ENCODE results near the gene CTU2.

The CTU2 gene

GRCh38 chr16:88715312-88716190 lies 9.2 kb downstream of the CTU2 start:
- no peak for FAIRE-seq

GRCh38 chr16:88716201-88716600 lies 9.9 kb downstream of the CTU2 start:
- FAIRE-seq = no peak

- no peak for FAIRE-seq
These were observed 10.3 kb downstream of the CTU2 start for GRCh38 chr16:88716601-88717001.

- no peak for FAIRE-seq
These were observed 11.9 kb downstream of the CTU2 start for GRCh38 chr16:88718178-88718577.

- no peak for FAIRE-seq
These were observed 13.1 kb downstream of the CTU2 start for GRCh38 chr16:88719267-88719932.

- FAIRE-seq = no peak
These were observed 13.6 kb downstream of the CTU2 start for GRCh38 chr16:88719933-88720296.

- no peak for FAIRE-seq
These were observed 14.2 kb downstream of the CTU2 start for GRCh38 chr16:88720396-88720970.

- FAIRE-seq = no peak
These were observed 14.9 kb downstream of the CTU2 start for GRCh38 chr16:88721236-88721635.

- no peak for FAIRE-seq
These were observed 15.8 kb downstream of the CTU2 start for GRCh38 chr16:88721815-88722755.

GRCh38 chr16:88722784-88723506 lies 16.6 kb downstream of the CTU2 start:
- FAIRE-seq = no peak

GRCh38 chr16:88723507-88723887 lies 17.2 kb downstream of the CTU2 start:
- no peak for FAIRE-seq

- no peak for FAIRE-seq
These were observed 17.6 kb downstream of the CTU2 start for GRCh38 chr16:88723911-88724310.

- no peak for FAIRE-seq
These were observed 18.7 kb downstream of the CTU2 start for GRCh38 chr16:88724855-88725555.

GRCh38 chr16:88725609-88726407 lies 19.5 kb downstream of the CTU2 start:
- FAIRE-seq = no peak

- FAIRE-seq = no peak
These were observed 20.1 kb downstream of the CTU2 start for GRCh38 chr16:88726408-88726749.

- no peak for FAIRE-seq
These were observed 20.7 kb downstream of the CTU2 start for GRCh38 chr16:88726981-88727380.

- no peak for FAIRE-seq
These were observed 21.6 kb downstream of the CTU2 start for GRCh38 chr16:88727871-88728270.

- FAIRE-seq = no peak
These were observed 24.6 kb downstream of the CTU2 start for GRCh38 chr16:88730632-88731607.

GRCh38 chr16:88731699-88732098 lies 25.4 kb downstream of the CTU2 start:
- FAIRE-seq = no peak
